A549 (cell line): Measurements from ENCODE around the gene ZNF398. TPM values are rescaled to one million over a fixed set of nuclear protein-coding genes. Genes with fewer than 3 reads are reported as not detected.
A peak's percentile ranks its signal among the peaks of the same experiment; 100 is the strongest.

Experiments used
- ATAC-seq, 2 experiments: fragments of 200-7000 bp in 1 of 2; fragments of >200 bp in 1 of 2; cut with Nextera tagmentation in 1 of 2; cut with Tn5 transposase in 1 of 2; 3 replicates each; pipeline versions ENCODE4 v1.8.0 to v1.9.1; 2018 to 2020; ENCODE audit warnings: mild to moderate bottlenecking in 1 of 2, moderate library complexity in 1 of 2
- CTCF ChIA-PET: fragments of 300-600 bp; sonication (Branson Sonifier 250); formaldehyde crosslinking; extraction: SDS; loops from one replicate; lab custom pipeline; 2021; ENCODE audit warnings: antibody characterized with exemption, inconsistent platforms; lab: Yijun Ruan, JAX
- POLR2A ChIA-PET: fragments of 350-600 bp; formaldehyde crosslinking; extraction: SDS; loops from one replicate; lab custom pipeline; 2021; ENCODE audit warnings: antibody characterized with exemption, inconsistent platforms; lab: Yijun Ruan, JAX
- DNase-seq, 2 experiments: peaks; one replicate each; pipeline versions ENCODE4 v3.0.0 to v3.0.0-alpha.2; 2011 to 2016; ENCODE audit warnings: low read depth in 1 of 2, low spot score in 1 of 2
- FAIRE-seq: peaks from 2 replicates; lab custom pipeline; 2011; peaks lifted over from hg19 to GRCh38; lab: Jason Lieb, UNC
- H3K27ac ChIP-seq, 2 experiments: fragments of >200 bp; sonication (Bioruptor Twin); formaldehyde crosslinking; 3 replicates each; pipeline ENCODE4 v1.5.1; 2016 to 2017
- H3K4me1 ChIP-seq: fragments of >200 bp; sonication (Bioruptor Twin); formaldehyde crosslinking; 3 replicates; pipeline ENCODE4 v1.6.1; 2016
- H3K4me2 ChIP-seq: fragments of >200 bp; sonication (Bioruptor Twin); formaldehyde crosslinking; 3 replicates; pipeline ENCODE4 v1.6.1; 2016
- H3K4me3 ChIP-seq: fragments of >200 bp; sonication (Bioruptor Twin); formaldehyde crosslinking; 3 replicates; pipeline ENCODE4 v1.5.1; 2016
- H3K9me3 ChIP-seq: fragments of >200 bp; sonication (Bioruptor Twin); formaldehyde crosslinking; 3 replicates; pipeline ENCODE4 v1.6.1; 2016
- ATOH8 ChIP-seq: fragments of 250-450 bp; sonication (Bioruptor Pico); IDR thresholded peaks from 2 replicates; pipeline ENCODE4 v1.5.0; 2020; ENCODE audit warnings: low read depth, mild to moderate bottlenecking, moderate library complexity
- CEBPB ChIP-seq, 2 experiments: fragments of >200 bp in 1 of 2; sonication (Bioruptor Twin) in 1 of 2; formaldehyde crosslinking in 1 of 2; IDR thresholded peaks; 2 replicates each; pipeline ENCODE4 v1.6.1; 2012 to 2016
- CHD4 ChIP-seq: fragments of 200-600 bp; sonication (generic); IDR thresholded peaks from 2 replicates; pipeline ENCODE4 v1.6.1; 2016; ENCODE audit warnings: antibody characterized with exemption, mild to moderate bottlenecking, borderline replicate concordance
- CTCF ChIP-seq: fragments of >200 bp; sonication (Bioruptor Twin); formaldehyde crosslinking; IDR thresholded peaks from 3 replicates; pipeline ENCODE4 v1.5.1; 2016
- EHF ChIP-seq: fragments of 250-450 bp; sonication (Bioruptor Pico); IDR thresholded peaks from 2 replicates; pipeline ENCODE4 v1.5.0; 2020; ENCODE audit warnings: mild to moderate bottlenecking
- ELK1 ChIP-seq: fragments of 150-350 bp; IDR thresholded peaks from 2 replicates; pipeline ENCODE4 v1.6.1; 2014; ENCODE audit warnings: low read depth, mild to moderate bottlenecking, low read length
- EP300 ChIP-seq, 2 experiments: fragments of >200 bp; sonication (Bioruptor Twin); formaldehyde crosslinking; IDR thresholded peaks; 2 replicates in 1 of 2; 3 replicates in 1 of 2; pipeline ENCODE4 v1.6.1; 2016 to 2017
- FOSB ChIP-seq: fragments of 250-450 bp; sonication (Bioruptor Pico); IDR thresholded peaks from 2 replicates; pipeline ENCODE4 v1.5.0; 2020; ENCODE audit warnings: mild to moderate bottlenecking, moderate library complexity
- FOXS1 ChIP-seq: fragments of 250-450 bp; sonication (Bioruptor Pico); IDR thresholded peaks from 2 replicates; pipeline ENCODE4 v1.5.0; 2020; ENCODE audit warnings: mild to moderate bottlenecking, moderate library complexity
- HES2 ChIP-seq: fragments of >200 bp; sonication (Bioruptor Twin); formaldehyde crosslinking; IDR thresholded peaks from 2 replicates; pipeline ENCODE4 v1.6.1; 2016
- HOXB13 ChIP-seq: fragments of 250-450 bp; sonication (Bioruptor Pico); IDR thresholded peaks from 2 replicates; pipeline ENCODE4 v1.5.0; 2020; ENCODE audit warnings: low read depth, mild to moderate bottlenecking, moderate library complexity
- KDM1A ChIP-seq: fragments of 200-600 bp; sonication (generic); IDR thresholded peaks from 2 replicates; pipeline ENCODE4 v1.6.1; 2016; ENCODE audit warnings: low read depth, mild to moderate bottlenecking
- MAFK ChIP-seq: fragments of 450-650 bp; IDR thresholded peaks from 2 replicates; pipeline ENCODE4 v1.6.1; 2014; ENCODE audit not compliant: partially characterized antibody
- MAX ChIP-seq: IDR thresholded peaks from 2 replicates; pipeline ENCODE4 v1.6.1; 2012
- NFE2L2 ChIP-seq: fragments of 150-350 bp; conservative IDR thresholded peaks from 2 replicates; pipeline ENCODE4 v1.6.1; 2014; ENCODE audit warnings: low read length
- PHF8 ChIP-seq: fragments of 200-600 bp; sonication (generic); IDR thresholded peaks from 2 replicates; pipeline ENCODE4 v1.6.1; 2016; ENCODE audit warnings: low read depth, mild to moderate bottlenecking, antibody characterized with exemption, moderate library complexity, borderline replicate concordance
- RFX5 ChIP-seq: fragments of 450-650 bp; IDR thresholded peaks from 2 replicates; pipeline ENCODE4 v1.7.1; 2014; ENCODE audit warnings: antibody characterized with exemption, mild to moderate bottlenecking, moderate library complexity
- SREBF2 ChIP-seq: fragments of 450-650 bp; IDR thresholded peaks from 2 replicates; pipeline ENCODE4 v1.6.1; 2014; ENCODE audit warnings: mild to moderate bottlenecking, moderate library complexity
- WGBS: methylation state at CpG from one replicate; pipeline ENCODE4 v1.1.6; 2017; ENCODE audit errors: missing lambda C conversion rate; 5-methylcytosine and 5-hydroxymethylcytosine counted together
- polyA plus RNA-seq, 4 experiments: library from polyadenylated mRNA; depleted of rRNA in 3 of 4; stranded (reverse); fragments of >200 nt; fragmentation: RNase III in 1 of 4; extraction: RNeasy Plus Mini Kit Qiagen cat#74134 plus additional on column Dnase treatment in 1 of 4; gene quantifications; 2 replicates in 3 of 4; 3 replicates in 1 of 4; pipeline ENCODE4 v1.2.3, GENCODE V29; 2011 to 2017
- TF ChIP-seq, protein P1 (sequence below): IDR thresholded peaks from 2 replicates; pipeline ENCODE4 v1.6.1; 2012

The ZNF398 gene
- polyA plus RNA-seq, 2 of the 4 experiments (the other 2 are of a cell fraction), result 6.6 to 8.1 TPM

DNA sequence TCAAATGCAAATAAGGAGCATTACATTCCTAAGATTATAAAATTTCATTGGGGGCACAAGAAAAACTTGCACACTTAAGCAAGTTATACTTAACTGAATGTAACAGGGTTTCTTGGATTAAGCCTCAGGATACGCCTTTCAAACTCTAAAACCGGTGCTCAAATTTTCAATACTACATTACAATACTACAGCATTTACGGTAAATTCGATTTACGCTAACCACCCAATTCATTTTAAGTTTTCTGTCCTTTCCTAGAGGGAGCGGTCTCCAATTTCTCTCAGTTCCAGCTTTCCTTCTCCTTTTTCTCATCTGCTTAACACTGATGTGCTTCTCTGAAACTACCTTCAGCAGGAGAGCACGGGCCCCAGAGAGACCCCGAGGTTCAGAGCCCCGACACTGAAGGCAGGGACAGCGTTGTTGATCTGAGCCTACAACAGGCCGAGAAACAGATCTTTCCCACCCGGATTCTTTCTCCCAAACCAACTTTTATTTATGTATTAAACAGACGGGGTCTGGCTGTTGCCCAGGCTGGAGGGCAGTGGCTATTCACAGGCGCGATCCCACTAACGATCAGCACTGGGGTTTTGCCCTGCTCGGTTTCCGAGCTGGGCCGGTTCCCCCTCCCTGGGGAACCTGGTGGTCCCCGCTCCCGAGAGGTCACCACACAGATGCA lies 21.9 kb upstream of the ZNF398 start:
- 9% methylated on average over 21 of the region's 21 CpGs for WGBS
- DNase-seq (no peak), ATAC-seq (peak in 1 of 2 experiments; percentile 1; a peak in 3 of 6 replicates), FAIRE-seq (no peak)
- H3K4me1 ChIP-seq, result peaks cover 14% of the 10 kb centered on the region
- no peak for TF ChIP-seq MAFK
- no peak for TF ChIP-seq RFX5
- TF ChIP-seq FOXS1 (CRISPR knock-in tag), result no peak
- TF ChIP-seq CHD4, result no peak
- no peak for TF ChIP-seq EHF (CRISPR knock-in tag)
- TF ChIP-seq SREBF2, result no peak
- no peak for TF ChIP-seq ELK1
- TF ChIP-seq HES2, result no peak
- TF ChIP-seq NFE2L2, result no peak
- TF ChIP-seq PHF8, result no peak
- no peak for TF ChIP-seq CTCF
- no peak for TF ChIP-seq EP300 (IDR thresholded peaks at IDR 0.05)
- TF ChIP-seq HOXB13 (CRISPR knock-in tag), result no peak
- TF ChIP-seq KDM1A, result no peak
- TF ChIP-seq, protein P1, sequence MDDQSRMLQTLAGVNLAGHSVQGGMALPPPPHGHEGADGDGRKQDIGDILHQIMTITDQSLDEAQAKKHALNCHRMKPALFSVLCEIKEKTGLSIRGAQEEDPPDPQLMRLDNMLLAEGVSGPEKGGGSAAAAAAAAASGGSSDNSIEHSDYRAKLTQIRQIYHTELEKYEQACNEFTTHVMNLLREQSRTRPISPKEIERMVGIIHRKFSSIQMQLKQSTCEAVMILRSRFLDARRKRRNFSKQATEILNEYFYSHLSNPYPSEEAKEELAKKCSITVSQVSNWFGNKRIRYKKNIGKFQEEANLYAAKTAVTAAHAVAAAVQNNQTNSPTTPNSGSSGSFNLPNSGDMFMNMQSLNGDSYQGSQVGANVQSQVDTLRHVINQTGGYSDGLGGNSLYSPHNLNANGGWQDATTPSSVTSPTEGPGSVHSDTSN, result no peak
- no peak for TF ChIP-seq ATOH8 (CRISPR knock-in tag)
- no peak for TF ChIP-seq FOSB (CRISPR knock-in tag)
- TF ChIP-seq CEBPB (IDR thresholded peaks at IDR 0.05), result no peak
- no peak for TF ChIP-seq MAX
- ChIA-PET POLR2A (interaction anchor here (1.0 to 1.6 kb wide), 9 partner anchors 8 to 335 kb away, joined by 3 to 11 read pairs (median 4); partner anchors contain the start of genes ZNF398, ZNF777 and ZNF783), CTCF (interaction anchor here (0.5 to 7.6 kb wide), 21 partner anchors 8 to 335 kb away, joined by 3 to 84 read pairs (median 5); partner anchors contain the start of genes ZNF282, ZNF398 and ZNF777)
- H3K4me3 ChIP-seq, result peak overlapping the region; percentile 99
- H3K9me3 ChIP-seq, result no peaks in the 10 kb centered on the region
- peak overlapping the region; percentile 89 for H3K4me2 ChIP-seq
- H3K27ac ChIP-seq, result peak overlapping the region; percentile 95 to 96
